GM18870 (cell line): ENCODE results near the gene EPHA1.

Source experiments
- ATAC-seq: cut with Tn5 transposase; IDR thresholded peaks from one replicate; pipeline ENCODE4 v1.9.1; 2021; ENCODE audit warnings: moderate library complexity; ENCODE audit not compliant: unreplicated experiment

The EPHA1 gene

DNA sequence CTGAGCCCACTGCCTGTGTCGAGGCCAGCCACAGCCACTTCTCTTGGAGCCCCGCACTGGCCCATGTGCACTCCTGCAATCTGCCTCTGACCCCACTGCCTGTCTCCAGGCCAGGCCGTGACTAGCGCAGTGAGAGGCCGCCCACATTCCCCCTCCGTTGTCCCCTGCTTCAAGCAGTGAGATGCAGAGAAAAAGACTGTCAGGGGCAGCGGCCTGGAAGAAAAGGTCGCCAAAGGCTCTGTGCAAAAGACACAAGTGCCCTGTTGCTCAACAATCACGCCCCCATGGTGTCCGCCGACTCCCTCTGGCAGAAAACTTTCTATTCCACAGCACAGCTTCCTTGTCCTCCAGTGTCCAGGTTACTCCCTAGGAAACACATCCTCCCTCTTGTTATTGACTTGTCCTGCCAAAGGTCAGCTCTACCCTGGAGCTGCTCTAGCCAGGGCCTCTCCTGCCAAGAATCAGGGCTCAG is 56.1 kb downstream of the EPHA1 start:
- no peak for ATAC-seq

DNA sequence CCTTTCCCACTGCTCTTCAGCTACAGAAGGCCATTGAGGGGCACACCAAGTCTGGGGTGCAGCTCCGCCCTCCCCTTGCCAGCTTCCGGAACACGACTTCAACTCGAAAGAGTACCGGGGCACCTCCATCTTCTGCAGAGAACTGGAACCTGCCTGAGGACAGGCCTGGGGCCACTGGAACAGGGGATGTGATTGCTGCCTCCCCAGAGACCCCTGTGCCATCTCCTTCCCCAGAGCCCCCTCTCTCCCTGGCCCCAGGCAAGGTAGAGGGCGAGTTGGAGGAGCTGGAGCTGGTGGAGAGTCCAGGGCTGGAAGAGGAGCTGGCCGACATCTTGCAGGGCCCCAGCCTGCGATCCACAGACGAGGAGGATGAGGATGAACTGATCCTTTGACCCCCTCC is 57.1 kb downstream of the EPHA1 start:
- no peak for ATAC-seq

DNA sequence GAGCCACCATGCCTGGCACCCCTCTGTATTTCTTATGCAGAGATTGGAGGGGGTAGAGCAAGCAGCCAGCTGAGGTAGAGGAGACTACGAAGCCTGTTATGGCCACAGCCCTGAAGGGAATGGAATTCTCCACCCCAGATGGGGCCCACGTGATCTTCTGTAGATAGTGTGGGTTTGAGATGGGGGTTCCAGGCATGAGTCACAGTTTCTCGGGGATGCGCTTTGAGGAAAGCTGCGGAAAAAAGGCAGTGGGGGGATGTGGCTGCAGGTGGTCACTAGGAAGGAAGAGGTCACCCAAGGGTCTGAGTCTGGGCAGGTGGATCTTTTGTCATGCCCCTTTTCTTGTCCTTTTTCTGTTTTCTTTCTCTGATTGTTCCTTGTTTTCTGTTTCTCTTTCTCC is 57.6 kb downstream of the EPHA1 start:
- ATAC-seq, result no peak

DNA sequence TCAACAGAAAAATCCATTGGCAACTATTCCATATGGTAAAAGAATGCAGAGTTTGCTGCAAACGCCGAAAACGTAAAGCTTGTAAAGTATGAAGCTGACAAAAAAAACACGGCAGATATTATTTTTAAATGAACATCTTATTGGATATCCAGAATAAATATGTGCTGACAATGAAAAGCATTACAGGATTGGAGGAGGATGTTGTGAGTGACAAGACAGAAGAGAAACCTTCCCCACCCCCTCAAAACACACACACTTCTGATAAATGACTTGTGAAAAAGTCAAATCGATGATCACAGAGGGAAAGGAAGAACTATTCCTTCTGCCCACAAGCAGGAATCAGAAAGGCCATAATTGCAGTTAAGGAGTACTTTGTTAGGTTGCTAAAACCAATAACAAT is 60.7 kb downstream of the EPHA1 start:
- no peak for ATAC-seq

GRCh38 chr7:143346018-143346417 is 62.6 kb downstream of the EPHA1 start:
- no peak for ATAC-seq

GRCh38 chr7:143345428-143345900 is 63.2 kb downstream of the EPHA1 start:
- no peak for ATAC-seq

DNA sequence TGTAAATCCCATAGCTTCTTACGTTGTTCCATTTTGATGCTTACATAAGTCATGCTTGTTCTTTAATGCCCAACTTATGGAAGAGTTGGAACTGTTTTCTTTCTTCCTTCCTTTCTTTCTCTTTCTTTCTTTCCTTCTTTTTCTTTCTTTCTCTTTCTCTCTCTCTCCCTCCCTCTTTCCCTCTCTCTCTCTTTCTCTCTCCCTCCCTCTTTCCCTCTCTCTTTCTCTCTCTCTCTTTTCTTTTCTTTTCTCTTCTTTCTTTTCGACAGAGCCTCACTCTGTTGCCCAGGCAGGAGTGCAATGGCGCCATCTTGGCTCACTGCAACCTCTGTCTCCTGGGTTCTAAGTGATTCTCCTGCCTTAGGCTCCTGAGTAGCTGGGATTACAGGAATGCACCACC is 65.1 kb downstream of the EPHA1 start:
- no peak for ATAC-seq

- no peak for ATAC-seq
These were observed 66.8 kb downstream of the EPHA1 start for GRCh38 chr7:143341842-143342241.
